Thyroid gland (tissue), 4 donors: ENCODE data around the gene FHIT. TPM values are rescaled to one million over a fixed set of nuclear protein-coding genes. Genes with fewer than 3 reads are reported as not detected.

ENCODE experiments used
- DNase-seq, 2 donors: peaks; one replicate each; pipeline ENCODE4 v3.0.0-alpha.2; 2019
- H3K27ac ChIP-seq, 3 donors: fragments of 200-600 bp; sonication (generic); 1 replicate in 2 of 3; 2 replicates in 1 of 3; pipeline ENCODE4 v1.5.1; 2016 to 2019; ENCODE audit warnings: mild to moderate bottlenecking in 1 of 3, moderate library complexity in 1 of 3
- H3K27me3 ChIP-seq: fragments of 200-600 bp; sonication (generic); one replicate; pipeline ENCODE4 v1.5.1; 2019
- H3K36me3 ChIP-seq, 2 donors: fragments of 200-600 bp; sonication (generic); one replicate each; pipeline ENCODE4 v1.5.1; 2016 to 2019
- H3K4me1 ChIP-seq, 2 donors: fragments of 200-600 bp; sonication (generic); one replicate each; pipeline ENCODE4 v1.5.1; 2017 to 2019
- H3K4me3 ChIP-seq, 3 donors: fragments of 200-600 bp; sonication (generic); replicated peaks in 1 of 3; 1 replicate in 2 of 3; 2 replicates in 1 of 3; pipeline ENCODE4 v1.5.1; 2016; ENCODE audit warnings: mild to moderate bottlenecking in 1 of 3
- H3K9me3 ChIP-seq: fragments of 200-600 bp; sonication (generic); one replicate; pipeline ENCODE4 v1.5.1; 2017
- CTCF ChIP-seq, 6 experiments: fragments of 200-600 bp in 3 of 6; fragments of 450-650 bp in 3 of 6; sonication (generic) in 3 of 6; IDR thresholded peaks; one replicate each; pipeline ENCODE4 v1.5.1; 2016 to 2019; ENCODE audit warnings: antibody characterized with exemption in 6 of 6, mild to moderate bottlenecking in 2 of 6, inconsistent platforms in 1 of 6, moderate library complexity in 1 of 6
- POLR2A ChIP-seq, 2 donors: fragments of 450-650 bp; IDR thresholded peaks; one replicate each; pipeline ENCODE4 v1.6.1; 2017; ENCODE audit warnings: antibody characterized with exemption in 2 of 2, mild to moderate bottlenecking in 2 of 2, moderate library complexity in 1 of 2
- WGBS, 2 donors: methylation state at CpG; one replicate each; pipeline ENCODE4 v1.1.5; 2017; 5-methylcytosine and 5-hydroxymethylcytosine counted together
- intact Hi-C: fragments of 100-400 bp; cut with DNase I; formaldehyde crosslinking; loops from one replicate; pipeline ENCODE4 v1.15.1; 2023
- total RNA-seq, 4 donors: library from RNA; depleted of rRNA; stranded (reverse); fragments of >200 nt; gene quantifications; one replicate each; pipeline ENCODE4 v1.2.3, GENCODE V29; 2016

Gene FHIT
- total RNA-seq, 4 donors from 2014 or later, result 12.2 to 18.9 (median 16.2) TPM

DNA sequence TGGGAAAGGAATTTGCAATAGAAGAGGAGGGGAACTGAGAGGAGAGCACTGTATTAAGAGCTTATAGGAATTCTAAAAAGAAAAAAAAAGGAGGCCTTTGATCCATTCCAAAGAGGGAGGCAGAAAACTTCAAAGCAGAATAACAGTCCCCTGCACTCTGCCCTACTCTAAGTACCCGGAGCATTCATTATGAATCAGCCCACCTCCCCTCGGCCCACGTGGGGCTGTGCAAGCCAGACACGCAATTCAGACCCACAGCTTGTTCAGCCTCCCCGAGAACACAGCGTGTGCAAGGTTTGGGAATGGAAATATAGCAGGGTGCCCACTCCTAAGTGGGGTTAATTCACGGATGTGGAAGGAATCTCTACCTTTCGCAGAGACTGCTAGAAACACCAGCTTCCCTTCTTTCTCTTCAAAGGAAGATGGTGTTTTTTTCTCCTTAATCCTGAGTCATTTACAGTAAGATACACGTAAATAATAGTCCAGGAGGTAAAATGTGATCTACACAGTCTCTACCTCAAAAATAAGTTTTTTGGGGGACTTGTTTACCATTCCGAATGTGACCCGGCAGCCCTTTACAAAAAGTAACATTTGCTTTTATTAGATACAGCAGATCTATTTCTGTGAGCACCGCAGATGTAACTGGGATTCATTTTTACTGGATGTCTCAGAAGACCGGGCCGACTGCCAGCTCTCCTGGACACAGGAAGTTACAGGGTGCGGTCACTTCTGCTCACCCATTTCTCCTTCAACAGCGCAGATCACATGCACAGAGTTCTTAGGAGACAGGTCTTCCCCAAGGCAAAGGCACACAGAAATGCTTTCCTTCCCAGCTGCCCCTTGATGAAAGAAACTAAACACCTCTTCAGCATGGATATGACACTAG lies 1433.0 kb downstream of the FHIT start:
- TF ChIP-seq CTCF (IDR thresholded peaks at IDR 0.05), result no peak
- TF ChIP-seq POLR2A (IDR thresholded peaks at IDR 0.05), result no peak
- H3K9me3 ChIP-seq, result no peaks in the 10 kb centered on the region
- no peaks in the 10 kb centered on the region for H3K36me3 ChIP-seq
- intact Hi-C loops, result no loop called here
- 60 to 62% methylated on average over 16 of the region's 16 CpGs for WGBS, 2 donors
- no peaks in the 10 kb centered on the region for H3K4me1 ChIP-seq
- no peak overlapping the region for H3K27ac ChIP-seq
- no peaks in the 10 kb centered on the region for H3K27me3 ChIP-seq
- no peak overlapping the region for H3K4me3 ChIP-seq
- peak; percentile 46 to 47 for DNase-seq

GRCh38 chr3:59817511-59817910 lies 1433.7 kb downstream of the FHIT start:
- Histone ChIP-seq H3K27me3 (no peaks in the 10 kb centered on the region), H3K27ac (no peak overlapping the region), H3K4me1 (no peaks in the 10 kb centered on the region), H3K9me3 (no peaks in the 10 kb centered on the region), H3K36me3 (no peaks in the 10 kb centered on the region), H3K4me3 (no peak overlapping the region)
- intact Hi-C loops, result no loop called here
- TF ChIP-seq CTCF (IDR thresholded peaks at IDR 0.05), result no peak
- no peak for TF ChIP-seq POLR2A (IDR thresholded peaks at IDR 0.05)
- 84 to 92% methylated on average over 4 of the region's 4 CpGs for WGBS, 2 donors
- DNase-seq, result no peak

DNA sequence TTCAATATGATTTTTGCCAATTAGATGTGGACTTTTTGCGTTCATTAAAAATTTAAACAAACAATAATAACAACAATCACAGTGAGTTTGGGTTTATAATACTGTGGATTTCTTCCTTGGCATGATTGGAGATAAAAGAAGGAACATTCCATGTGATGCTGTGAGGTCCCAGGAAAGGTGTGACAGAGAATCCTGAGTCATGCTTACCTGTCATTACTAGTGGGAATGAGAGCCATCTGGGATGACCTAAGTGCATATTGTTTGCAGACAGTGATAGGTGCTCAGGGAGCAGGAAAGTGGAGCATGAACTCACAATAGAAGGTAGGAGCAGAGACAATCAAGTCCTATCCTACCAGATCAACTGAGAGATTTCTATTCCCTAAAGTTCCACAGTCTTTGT lies 1434.9 kb downstream of the FHIT start:
- intact Hi-C loops, result no loop called here
- WGBS, 2 donors, result 97 to 98% methylated on average over 1 of the region's 1 CpG
- DNase-seq, result no peak

DNA sequence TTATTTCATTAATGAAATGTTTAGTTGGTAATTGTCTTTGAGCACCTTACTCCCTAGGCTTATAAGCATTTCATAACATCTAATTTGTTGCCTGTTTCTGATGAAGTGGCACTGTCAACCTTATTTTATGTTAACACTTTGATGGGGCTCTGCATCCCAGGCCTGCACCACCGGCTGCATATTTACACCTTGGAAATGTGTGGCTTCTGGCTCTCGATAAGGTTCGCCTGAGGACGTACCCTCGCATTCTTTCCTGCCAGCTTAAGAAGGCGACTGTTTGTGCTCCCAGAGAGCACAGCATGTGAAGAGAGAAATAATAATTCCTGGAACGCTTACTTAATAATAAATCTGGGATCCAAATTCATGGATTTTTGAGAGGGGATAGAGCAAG lies 1438.1 kb downstream of the FHIT start:
- WGBS, 2 donors, result 76 to 85% methylated on average over 7 of the region's 7 CpGs
- Histone ChIP-seq H3K27me3 (no peaks in the 10 kb centered on the region), H3K9me3 (no peaks in the 10 kb centered on the region), H3K4me1 (no peaks in the 10 kb centered on the region), H3K4me3 (no peak overlapping the region), H3K27ac (no peak overlapping the region), H3K36me3 (no peaks in the 10 kb centered on the region)
- TF ChIP-seq CTCF (IDR thresholded peaks at IDR 0.05) (no peak), POLR2A (IDR thresholded peaks at IDR 0.05) (no peak)
- intact Hi-C loops, result no loop called here
- no peak for DNase-seq

More for the DNA sequence above, 1434.9 kb downstream of the FHIT start:
- H3K27ac ChIP-seq, result no peak overlapping the region
- no peak for TF ChIP-seq POLR2A (IDR thresholded peaks at IDR 0.05)
- no peak for TF ChIP-seq CTCF (IDR thresholded peaks at IDR 0.05)
- no peak overlapping the region for H3K4me3 ChIP-seq
- H3K36me3 ChIP-seq, result no peaks in the 10 kb centered on the region
- H3K27me3 ChIP-seq, result no peaks in the 10 kb centered on the region
- H3K4me1 ChIP-seq, result no peaks in the 10 kb centered on the region
- H3K9me3 ChIP-seq, result no peaks in the 10 kb centered on the region
